AG10803 (cell line): ENCODE data around the gene ACBD3.

ENCODE experiments used
- DNase-seq: peaks from one replicate; pipeline ENCODE4 v3.0.0; 2010; ENCODE audit warnings: low read depth
- H3K4me3 ChIP-seq: 2 replicates; pipeline ENCODE4 v1.5.1; 2011; ENCODE audit warnings: mild to moderate bottlenecking, low read length, control low read depth
- CTCF ChIP-seq: conservative IDR thresholded peaks from 2 replicates; pipeline ENCODE4 v1.5.1; 2011; ENCODE audit warnings: mild to moderate bottlenecking, low read length, control low read depth, inconsistent platforms

ACBD3 gene

GRCh38 chr1:226108935-226109828 lies 77.4 kb downstream of the ACBD3 start:
- peak; percentile 60 for DNase-seq
- TF ChIP-seq CTCF, result no peak
- H3K4me3 ChIP-seq, result peak overlapping the region; percentile 63

GRCh38 chr1:226107471-226108460 lies 78.8 kb downstream of the ACBD3 start:
- no peak overlapping the region for H3K4me3 ChIP-seq
- TF ChIP-seq CTCF, result no peak
- DNase-seq, result no peak

- TF ChIP-seq CTCF, result no peak
- DNase-seq, result no peak
- H3K4me3 ChIP-seq, result no peak overlapping the region
Observed at GRCh38 chr1:226104671-226105121, 81.8 kb downstream of the ACBD3 start.

- peak overlapping the region; percentile 47 for H3K4me3 ChIP-seq
- DNase-seq, result peak; percentile 55
- no peak for TF ChIP-seq CTCF
Observed at GRCh38 chr1:226100436-226101391, 85.8 kb downstream of the ACBD3 start.

- H3K4me3 ChIP-seq, result no peak overlapping the region
- TF ChIP-seq CTCF, result no peak
- DNase-seq, result no peak
Observed at GRCh38 chr1:226098870-226099835, 87.4 kb downstream of the ACBD3 start.
